ENCODE measurements around the gene ABHD16A.

- TF ChIP-seq GATA3 (IDR thresholded peaks at IDR 0.05; ENCODE audit: low read depth, low read length) (no peak), GATA2 (IDR thresholded peaks at IDR 0.05; ENCODE audit: low read depth, low read length) (no peak)
Observed at GRCh38 chr6:31654574-31655348, 48.4 kb downstream of the ABHD16A start.

All from SH-SY5Y (cell line).